Measurements from ENCODE around the gene TFDP1.

DNA sequence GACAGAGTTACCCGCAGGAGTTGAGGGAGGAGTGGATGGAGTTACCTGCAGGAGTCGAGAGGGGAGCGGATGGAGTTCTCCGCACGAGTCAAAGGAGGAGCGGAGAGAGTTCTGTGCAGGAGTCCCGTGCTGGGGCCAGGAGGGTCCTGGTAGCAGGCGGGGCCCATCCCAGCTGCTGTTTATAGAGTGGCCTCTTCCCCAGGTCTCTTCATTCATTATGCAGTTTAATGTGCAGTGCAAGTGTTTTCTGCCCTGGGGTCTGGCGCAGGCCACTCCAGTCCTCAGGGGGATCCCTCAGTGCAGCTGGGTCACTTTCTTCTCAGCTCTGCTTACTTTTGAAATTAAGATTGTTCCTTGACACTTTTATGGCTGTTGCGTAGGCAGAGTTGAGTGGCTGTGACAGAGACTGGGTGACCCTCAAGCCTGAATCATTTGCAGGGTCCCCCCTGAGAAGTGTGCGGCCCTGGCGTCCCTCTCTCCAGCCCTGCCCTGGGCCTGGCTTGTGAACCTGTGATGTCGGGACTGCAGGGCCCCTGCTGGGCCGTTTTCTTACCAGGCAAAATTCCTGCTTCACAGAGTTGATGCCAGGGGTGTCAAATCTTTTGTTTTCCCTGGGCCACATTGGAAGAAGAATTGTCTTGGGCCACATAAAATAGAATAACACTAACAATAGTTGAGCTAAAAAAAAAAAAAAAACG lies 17.9 kb downstream of the TFDP1 start:
- no peak for TF ChIP-seq CTCF (IDR thresholded peaks at IDR 0.05)
- TF ChIP-seq EP300 (IDR thresholded peaks at IDR 0.05) = no peak
- TF ChIP-seq POLR2AphosphoS5 (IDR thresholded peaks at IDR 0.05) = no peak
- no peak for TF ChIP-seq POLR2A (IDR thresholded peaks at IDR 0.05)
